SK-N-DZ (cell line): ENCODE data around the gene ARFGEF3.

ENCODE experiments used
- small RNA-seq, 2 experiments: library from RNA; depleted of rRNA; stranded (forward); fragments of <200 nt; gene quantifications; one replicate each; pipeline ENCODE3, GENCODE V24; 2014

The ARFGEF3 gene

Small RNAs within 50 kb of the gene (small RNA-seq; reads per million reads assigned to genes)
- gene AL031003.1 = 0 reads per million in 2 experiments
